ENCODE measurements around the gene E4F1.

- TF ChIP-seq EZH2 (IDR thresholded peaks at IDR 0.05; ENCODE audit: low read length, unreplicated experiment) (no peak), CTCF (conservative IDR thresholded peaks at IDR 0.05; ENCODE audit: low read depth, low read length) (no peak), EZH2phosphoT487 (IDR thresholded peaks at IDR 0.05; ENCODE audit: borderline replicate concordance, low read length) (no peak)
Measured at GRCh38 chr16:2197765-2198164, 25.6 kb upstream of the E4F1 start.
